D721Med (cell line): ENCODE results near the gene FNBP1L.
"Not testable (repeated sequence)": the region's sequence is repeated elsewhere in the genome, so short reads cannot be mapped to it uniquely, and the experiment has no call there.

Experiments
- DNase-seq: peaks from one replicate; pipeline ENCODE4 v3.0.0; 2011; ENCODE audit warnings: low spot score; ENCODE audit not compliant: insufficient read length
- FAIRE-seq: peaks from 2 replicates; lab custom pipeline; 2011; peaks lifted over from hg19 to GRCh38; lab: Jason Lieb, UNC
- TF ChIP-seq, protein P1 (sequence below): IDR thresholded peaks from 2 replicates; pipeline ENCODE4 v1.5.1; 2012; ENCODE audit warnings: mild to moderate bottlenecking, control low read depth; ENCODE audit not compliant: insufficient read depth; ENCODE audit errors: missing control alignments

FNBP1L gene

DNA sequence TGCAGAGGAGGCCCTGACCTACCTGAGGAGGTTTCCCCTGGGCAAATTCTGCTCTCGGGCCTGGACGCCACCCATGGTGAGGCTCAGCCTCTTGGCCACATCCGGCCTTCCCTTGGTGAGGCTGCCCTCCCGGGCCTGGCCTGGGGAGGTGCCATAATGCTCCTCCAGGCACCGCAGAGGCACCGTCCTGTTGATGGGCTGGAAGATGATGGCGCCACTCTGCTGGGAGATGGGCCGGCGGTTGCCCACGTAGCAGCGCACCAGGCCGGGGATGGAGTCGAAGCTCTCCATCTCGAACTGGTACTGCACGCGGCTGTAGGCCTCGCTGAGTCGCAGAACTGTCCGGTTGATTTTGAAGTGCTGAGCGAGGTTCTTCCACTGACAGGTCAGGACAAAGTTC lies 141.0 kb downstream of the FNBP1L start:
- FAIRE-seq (no peak), DNase-seq (no peak)
- TF ChIP-seq, protein P1, sequence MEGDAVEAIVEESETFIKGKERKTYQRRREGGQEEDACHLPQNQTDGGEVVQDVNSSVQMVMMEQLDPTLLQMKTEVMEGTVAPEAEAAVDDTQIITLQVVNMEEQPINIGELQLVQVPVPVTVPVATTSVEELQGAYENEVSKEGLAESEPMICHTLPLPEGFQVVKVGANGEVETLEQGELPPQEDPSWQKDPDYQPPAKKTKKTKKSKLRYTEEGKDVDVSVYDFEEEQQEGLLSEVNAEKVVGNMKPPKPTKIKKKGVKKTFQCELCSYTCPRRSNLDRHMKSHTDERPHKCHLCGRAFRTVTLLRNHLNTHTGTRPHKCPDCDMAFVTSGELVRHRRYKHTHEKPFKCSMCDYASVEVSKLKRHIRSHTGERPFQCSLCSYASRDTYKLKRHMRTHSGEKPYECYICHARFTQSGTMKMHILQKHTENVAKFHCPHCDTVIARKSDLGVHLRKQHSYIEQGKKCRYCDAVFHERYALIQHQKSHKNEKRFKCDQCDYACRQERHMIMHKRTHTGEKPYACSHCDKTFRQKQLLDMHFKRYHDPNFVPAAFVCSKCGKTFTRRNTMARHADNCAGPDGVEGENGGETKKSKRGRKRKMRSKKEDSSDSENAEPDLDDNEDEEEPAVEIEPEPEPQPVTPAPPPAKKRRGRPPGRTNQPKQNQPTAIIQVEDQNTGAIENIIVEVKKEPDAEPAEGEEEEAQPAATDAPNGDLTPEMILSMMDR = no peak

DNA sequence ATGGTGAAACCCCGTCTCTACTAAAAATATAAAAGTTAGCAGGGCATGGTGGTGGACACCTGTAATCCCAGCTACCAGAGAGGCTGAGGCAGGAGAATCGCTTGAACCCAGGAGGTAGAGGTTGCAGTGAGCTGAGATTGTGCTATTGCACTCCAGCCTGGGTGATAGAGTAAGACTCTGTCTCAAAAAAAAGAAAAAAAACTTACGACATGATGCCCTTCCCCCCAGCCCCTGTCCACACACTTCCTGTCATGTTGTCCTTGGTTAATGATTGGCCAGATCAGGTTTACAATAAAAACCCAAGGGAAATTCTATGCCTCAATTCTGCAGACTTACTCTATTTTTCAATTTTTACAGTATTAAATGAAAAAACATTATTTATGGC lies 143.4 kb downstream of the FNBP1L start:
- not testable (repeated sequence) for DNase-seq, FAIRE-seq

DNA sequence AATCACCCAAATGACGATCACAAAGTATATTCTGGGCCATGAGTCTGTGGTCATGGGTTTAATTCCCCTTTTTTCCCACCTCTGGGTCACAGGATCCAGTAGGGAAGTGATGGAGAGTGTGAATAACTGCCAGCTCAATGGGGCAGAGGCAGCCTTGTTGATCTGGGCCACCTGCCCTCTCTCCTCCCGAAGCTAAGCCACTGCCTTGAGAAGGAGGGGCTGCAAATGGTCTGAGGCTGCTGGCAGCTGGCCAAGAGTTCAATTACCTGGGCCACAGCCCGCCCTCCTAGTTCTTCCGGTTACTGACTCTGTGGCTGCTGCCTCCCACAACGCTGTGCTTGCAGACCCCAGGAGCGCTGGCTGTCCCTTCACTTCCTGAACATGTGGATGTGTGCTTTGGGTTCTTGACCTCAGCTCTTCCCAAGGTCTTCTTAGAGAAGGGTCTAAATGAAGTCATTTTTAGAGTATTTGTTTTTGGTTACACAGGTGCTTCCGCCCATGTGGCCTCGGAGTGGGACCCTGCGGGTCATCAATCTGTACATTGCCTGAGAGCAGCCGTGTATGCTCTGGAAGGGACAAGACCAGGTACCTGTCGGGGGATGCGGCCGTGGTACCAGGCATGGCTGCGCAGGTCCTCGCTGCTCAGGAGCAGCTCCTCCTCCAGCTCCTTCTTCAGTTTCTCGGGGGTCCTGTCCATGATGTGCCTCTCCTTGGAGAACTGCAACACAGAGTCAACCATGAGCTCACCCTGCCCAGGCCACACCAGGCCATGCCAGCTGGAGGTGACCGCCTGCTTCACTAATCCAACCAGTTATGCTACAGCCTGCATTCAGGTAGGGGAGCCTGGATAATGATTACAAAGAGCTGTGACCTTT lies 144.0 kb downstream of the FNBP1L start:
- TF ChIP-seq, protein P1 = no peak
- FAIRE-seq (no peak), DNase-seq (no peak)

DNA sequence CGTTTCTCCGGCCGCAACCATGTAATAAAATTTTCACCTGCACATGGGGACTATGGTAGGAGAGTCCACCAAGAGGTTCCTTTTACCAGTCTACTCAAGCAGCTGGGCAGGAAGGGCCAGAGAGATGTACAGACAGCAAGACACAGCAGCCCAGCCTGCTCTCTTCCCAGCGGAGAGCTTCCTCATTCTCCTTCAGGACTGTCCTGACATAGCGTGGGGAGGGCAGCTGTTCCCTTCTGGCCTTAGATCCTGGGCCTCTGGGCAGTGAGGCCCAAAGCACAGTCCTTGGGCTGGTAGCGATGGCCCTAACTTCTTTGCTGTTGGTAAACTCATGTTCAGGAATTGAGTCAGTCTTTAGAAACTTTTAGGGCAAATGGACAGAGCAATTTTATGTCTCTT lies 144.6 kb downstream of the FNBP1L start:
- no peak for FAIRE-seq
- no peak for DNase-seq
- TF ChIP-seq, protein P1 = no peak

DNA sequence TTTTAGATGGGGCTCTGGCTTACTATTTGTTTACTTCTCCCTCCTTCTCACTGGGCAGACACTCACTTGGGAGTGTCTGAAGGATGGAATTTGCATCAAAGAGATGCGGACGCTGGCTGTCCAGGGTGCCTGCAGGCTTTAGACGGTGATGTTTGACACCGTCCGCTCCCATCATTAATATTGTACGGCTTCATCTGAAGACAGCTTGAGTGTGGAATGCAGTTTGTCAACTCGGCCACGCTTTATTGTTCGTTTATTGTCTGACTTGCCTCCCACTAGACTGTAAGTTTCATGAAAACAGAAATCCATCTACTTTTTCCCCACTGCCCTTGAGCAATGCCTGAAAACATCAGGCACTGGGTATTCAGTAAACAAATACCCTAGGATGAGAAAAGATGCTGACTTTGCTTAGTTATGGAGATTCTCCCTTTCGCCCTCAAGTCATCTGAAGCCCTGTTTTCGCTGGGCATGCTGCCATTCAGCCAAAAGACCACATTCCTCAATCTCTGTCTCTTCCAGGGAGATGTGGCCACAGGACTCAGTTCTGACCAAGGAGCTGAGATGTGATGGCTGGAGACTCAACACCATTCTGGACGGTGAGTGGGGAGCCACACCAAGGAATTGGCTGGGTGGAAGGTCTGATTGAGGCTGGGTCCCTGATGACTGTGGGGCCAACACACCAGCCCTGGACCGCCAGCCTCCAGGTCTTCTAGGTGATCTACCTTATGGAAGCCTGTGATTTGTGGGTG lies 146.1 kb downstream of the FNBP1L start:
- FAIRE-seq (no peak), DNase-seq (no peak)
- TF ChIP-seq, protein P1 = no peak

DNA sequence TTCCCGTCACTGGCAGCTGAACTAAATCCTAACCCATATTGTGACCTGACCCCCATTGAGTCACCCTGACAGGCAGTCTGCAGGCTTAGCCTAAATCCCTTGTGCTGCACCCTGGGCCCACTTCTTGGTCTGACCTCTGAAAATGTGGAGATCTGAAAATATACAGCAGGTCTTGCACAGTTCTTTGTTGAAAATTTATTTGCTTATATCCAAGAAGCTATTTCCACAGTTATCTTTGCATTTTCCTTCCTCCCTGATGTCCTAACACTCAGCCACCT lies 146.6 kb downstream of the FNBP1L start:
- no peak for FAIRE-seq
- no peak for DNase-seq
- TF ChIP-seq, protein P1 = no peak

DNA sequence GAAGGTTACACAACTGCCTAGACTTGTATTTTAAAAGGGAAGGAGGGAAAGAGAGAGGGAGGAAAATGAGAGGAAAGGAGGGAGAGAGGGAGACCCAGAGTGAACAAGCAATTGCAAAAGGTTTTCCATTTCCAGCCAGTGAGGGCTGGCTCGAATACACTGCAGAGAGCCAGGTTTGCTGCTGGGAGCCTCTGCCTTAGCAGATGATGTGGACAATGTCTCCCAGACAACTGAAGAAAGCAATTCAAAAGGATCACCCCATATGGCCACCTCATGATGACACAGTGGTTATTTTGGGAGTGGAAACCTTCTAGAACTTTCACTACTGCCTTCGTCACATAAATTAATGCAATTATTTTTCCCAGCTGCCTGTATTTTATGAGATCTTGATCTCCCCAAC lies 147.3 kb downstream of the FNBP1L start:
- DNase-seq = no peak

More for the DNA sequence above, 147.3 kb downstream of the FNBP1L start:
- FAIRE-seq = no peak
- TF ChIP-seq, protein P1 = no peak
